Activated CD4-positive, alpha-beta T cell treated with anti-CD3 and anti-CD28 coated beads for 36 hours (primary cell): ENCODE results near the gene CHSY3. TPM values are rescaled to one million over a fixed set of nuclear protein-coding genes. Genes with fewer than 3 reads are reported as not detected.

Experiments
- ATAC-seq: fragments of 200-7000 bp; cut with Tn5 transposase; one replicate; pipeline ENCODE4 v1.10.0; 2021; ENCODE audit warnings: mild to moderate bottlenecking, moderate library complexity
- CTCF ChIA-PET: fragments of 350-600 bp; sonication (Branson Sonifier 250); formaldehyde crosslinking; loops from one replicate; lab custom pipeline; 2021; ENCODE audit warnings: antibody characterized with exemption; lab: Charles Lee
- POLR2A ChIA-PET: fragments of 350-600 bp; sonication (Branson Sonifier 250); formaldehyde crosslinking; loops from one replicate; lab custom pipeline; 2021; ENCODE audit warnings: antibody characterized with exemption, inconsistent platforms; lab: Charles Lee
- DNase-seq: peaks from one replicate; pipeline ENCODE4 v3.0.0-alpha.2; 2020
- H3K27ac Mint-ChIP-seq: one replicate; pipeline ENCODE4 v1.8.0; 2021; ENCODE audit warnings: mixed read lengths
- H3K27me3 Mint-ChIP-seq: one replicate; pipeline ENCODE4 v1.8.0; 2021; ENCODE audit warnings: mixed read lengths
- H3K36me3 Mint-ChIP-seq: one replicate; pipeline ENCODE4 v1.8.0; 2021; ENCODE audit warnings: low read depth, mixed read lengths
- H3K4me1 Mint-ChIP-seq: one replicate; pipeline ENCODE4 v1.8.0; 2021; ENCODE audit warnings: mixed read lengths
- H3K4me3 Mint-ChIP-seq: one replicate; pipeline ENCODE4 v1.8.0; 2021; ENCODE audit warnings: mild to moderate bottlenecking, moderate library complexity, mixed read lengths
- H3K9me3 Mint-ChIP-seq: one replicate; pipeline ENCODE4 v1.8.0; 2021; ENCODE audit warnings: low read depth, mixed read lengths
- intact Hi-C, 2 experiments: fragments of 100-400 bp; cut with DNase I in 1 of 2; cut with micrococcal nuclease in 1 of 2; formaldehyde crosslinking; loops; one replicate each; pipeline versions ENCODE4 v1.14.2 to v1.15.1; 2022 to 2024; cut with DNase I, micrococcal nuclease
- total RNA-seq, 2 experiments: library from RNA; stranded (reverse); gene quantifications; one replicate each; pipeline ENCODE4 v1.2.3, GENCODE V29; 2021

Gene CHSY3
- total RNA-seq, 2 experiments from 2014 or later: not detected

GRCh38 chr5:129991780-129992179 lies 87.5 kb downstream of the CHSY3 start:
- DNase-seq (no peak), ATAC-seq (no peak)
- Mint-ChIP-seq H3K27me3 (peaks cover 2% of the 10 kb centered on the region), H3K9me3 (peaks cover 2% of the 10 kb centered on the region), H3K4me3 (no peak overlapping the region), H3K36me3 (no peaks in the 10 kb centered on the region), H3K27ac (no peak overlapping the region), H3K4me1 (no peaks in the 10 kb centered on the region)
- intact Hi-C loops: no loop called here
- ChIA-PET CTCF (interaction anchor here (0.7 kb wide), 1 partner anchor 237 kb away, joined by 3 read pairs; no protein-coding TSS in a partner anchor), POLR2A (no interaction called here)

- Mint-ChIP-seq H3K36me3 (no peaks in the 10 kb centered on the region), H3K4me1 (no peaks in the 10 kb centered on the region), H3K4me3 (no peak overlapping the region), H3K27me3 (peaks cover 2% of the 10 kb centered on the region), H3K9me3 (no peaks in the 10 kb centered on the region), H3K27ac (no peak overlapping the region)
- CTCF ChIA-PET: interaction anchor here (0.6 kb wide), 1 partner anchor 1019 kb away, joined by 3 read pairs; no protein-coding TSS in a partner anchor
- DNase-seq (no peak), ATAC-seq (no peak)
- POLR2A ChIA-PET: no interaction called here
- intact Hi-C loops: no loop called here
Measured at GRCh38 chr5:129996896-129997295, 92.6 kb downstream of the CHSY3 start.

GRCh38 chr5:130000460-130000859 lies 96.2 kb downstream of the CHSY3 start:
- Mint-ChIP-seq H3K9me3 (no peaks in the 10 kb centered on the region), H3K4me3 (no peak overlapping the region), H3K27ac (no peak overlapping the region), H3K36me3 (no peaks in the 10 kb centered on the region), H3K4me1 (no peaks in the 10 kb centered on the region), H3K27me3 (peaks cover 1% of the 10 kb centered on the region)
- POLR2A ChIA-PET: no interaction called here
- CTCF ChIA-PET: no interaction called here
- DNase-seq: no peak
- intact Hi-C loops: no loop called here
- no peak for ATAC-seq

GRCh38 chr5:130002183-130002582 lies 97.9 kb downstream of the CHSY3 start:
- CTCF ChIA-PET: no interaction called here
- ATAC-seq: no peak

GRCh38 chr5:130002876-130003275 lies 98.6 kb downstream of the CHSY3 start:
- ChIA-PET POLR2A (no interaction called here), CTCF (interaction anchor here (0.8 kb wide), 1 partner anchor 15 kb away, joined by 3 read pairs; no protein-coding TSS in a partner anchor)
- no peaks in the 10 kb centered on the region for H3K9me3 Mint-ChIP-seq
- DNase-seq: no peak
- no peaks in the 10 kb centered on the region for H3K36me3 Mint-ChIP-seq
- H3K27ac Mint-ChIP-seq: no peak overlapping the region
- H3K27me3 Mint-ChIP-seq: peaks cover 2% of the 10 kb centered on the region
- intact Hi-C loops: no loop called here
- H3K4me3 Mint-ChIP-seq: no peak overlapping the region
- H3K4me1 Mint-ChIP-seq: no peaks in the 10 kb centered on the region
- ATAC-seq: no peak

More at GRCh38 chr5:130002183-130002582, 97.9 kb downstream of the CHSY3 start:
- Mint-ChIP-seq H3K9me3 (no peaks in the 10 kb centered on the region), H3K4me3 (no peak overlapping the region), H3K27ac (no peak overlapping the region), H3K36me3 (no peaks in the 10 kb centered on the region), H3K27me3 (peaks cover 2% of the 10 kb centered on the region), H3K4me1 (no peaks in the 10 kb centered on the region)
- intact Hi-C loops: no loop called here
- POLR2A ChIA-PET: no interaction called here
- no peak for DNase-seq

GRCh38 chr5:130011986-130012385 lies 107.7 kb downstream of the CHSY3 start:
- Mint-ChIP-seq H3K36me3 (no peaks in the 10 kb centered on the region), H3K4me1 (no peaks in the 10 kb centered on the region)
- no peak for ATAC-seq

GRCh38 chr5:130017173-130017572 lies 112.9 kb downstream of the CHSY3 start:
- ChIA-PET CTCF (no interaction called here), POLR2A (no interaction called here)
- DNase-seq: no peak
- Mint-ChIP-seq H3K27ac (no peak overlapping the region), H3K9me3 (no peaks in the 10 kb centered on the region), H3K36me3 (no peaks in the 10 kb centered on the region), H3K27me3 (peaks cover 5% of the 10 kb centered on the region), H3K4me3 (no peak overlapping the region), H3K4me1 (no peaks in the 10 kb centered on the region)
- no peak for ATAC-seq
- intact Hi-C loops: no loop called here

More at GRCh38 chr5:130011986-130012385, 107.7 kb downstream of the CHSY3 start:
- H3K4me3 Mint-ChIP-seq: no peak overlapping the region
- peaks cover 6% of the 10 kb centered on the region for H3K9me3 Mint-ChIP-seq
- POLR2A ChIA-PET: no interaction called here
- no peak for DNase-seq
- no peaks in the 10 kb centered on the region for H3K27me3 Mint-ChIP-seq
- H3K27ac Mint-ChIP-seq: no peak overlapping the region
- intact Hi-C loops: no loop called here
- CTCF ChIA-PET: interaction anchor here (0.5 kb wide), 1 partner anchor 34 kb away, joined by 3 read pairs; no protein-coding TSS in a partner anchor

- no peak for ATAC-seq
- Mint-ChIP-seq H3K4me1 (no peaks in the 10 kb centered on the region), H3K36me3 (no peaks in the 10 kb centered on the region), H3K9me3 (no peaks in the 10 kb centered on the region), H3K4me3 (no peak overlapping the region), H3K27me3 (peaks cover 5% of the 10 kb centered on the region), H3K27ac (no peak overlapping the region)
- intact Hi-C loops: no loop called here
- CTCF ChIA-PET: no interaction called here
- POLR2A ChIA-PET: no interaction called here
- DNase-seq: no peak
Measured at GRCh38 chr5:130018641-130019040, 114.4 kb downstream of the CHSY3 start.

GRCh38 chr5:130021000-130021399 lies 116.7 kb downstream of the CHSY3 start:
- Mint-ChIP-seq H3K27ac (no peak overlapping the region), H3K4me3 (no peak overlapping the region), H3K4me1 (no peaks in the 10 kb centered on the region), H3K36me3 (no peaks in the 10 kb centered on the region), H3K27me3 (peaks cover 5% of the 10 kb centered on the region), H3K9me3 (no peaks in the 10 kb centered on the region)
- intact Hi-C loops: no loop called here
- CTCF ChIA-PET: no interaction called here
- no peak for DNase-seq
- POLR2A ChIA-PET: no interaction called here
- no peak for ATAC-seq

GRCh38 chr5:130021876-130022275 lies 117.6 kb downstream of the CHSY3 start:
- H3K27me3 Mint-ChIP-seq: peaks cover 5% of the 10 kb centered on the region
- H3K4me3 Mint-ChIP-seq: no peak overlapping the region
- no peaks in the 10 kb centered on the region for H3K36me3 Mint-ChIP-seq
- H3K27ac Mint-ChIP-seq: no peak overlapping the region
- no peaks in the 10 kb centered on the region for H3K9me3 Mint-ChIP-seq
- ChIA-PET POLR2A (no interaction called here), CTCF (no interaction called here)
- ATAC-seq: no peak
- intact Hi-C loops: no loop called here
- no peak for DNase-seq
- H3K4me1 Mint-ChIP-seq: no peaks in the 10 kb centered on the region

- ATAC-seq (no peak), DNase-seq (no peak)
- CTCF ChIA-PET: interaction anchor here (1.0 kb wide), 1 partner anchor 9 kb away, joined by 3 read pairs; no protein-coding TSS in a partner anchor
- Mint-ChIP-seq H3K4me1 (no peaks in the 10 kb centered on the region), H3K27ac (no peak overlapping the region), H3K4me3 (no peak overlapping the region), H3K9me3 (no peaks in the 10 kb centered on the region), H3K27me3 (peaks cover 5% of the 10 kb centered on the region), H3K36me3 (no peaks in the 10 kb centered on the region)
- POLR2A ChIA-PET: no interaction called here
- intact Hi-C loops: no loop called here
Measured at GRCh38 chr5:130023604-130024003, 119.3 kb downstream of the CHSY3 start.

- ATAC-seq (no peak), DNase-seq (no peak)
- H3K9me3 Mint-ChIP-seq: no peaks in the 10 kb centered on the region
- peaks cover 7% of the 10 kb centered on the region for H3K27me3 Mint-ChIP-seq
- POLR2A ChIA-PET: no interaction called here
- no peaks in the 10 kb centered on the region for H3K36me3 Mint-ChIP-seq
- no peaks in the 10 kb centered on the region for H3K4me1 Mint-ChIP-seq
- CTCF ChIA-PET: interaction anchor here (1.0 kb wide), 1 partner anchor 9 kb away, joined by 3 read pairs; no protein-coding TSS in a partner anchor
- intact Hi-C loops: no loop called here
- no peak overlapping the region for H3K27ac Mint-ChIP-seq
- no peak overlapping the region for H3K4me3 Mint-ChIP-seq
Measured at GRCh38 chr5:130024006-130024405, 119.7 kb downstream of the CHSY3 start.
